ENCODE data around the gene CDK8.

CDK8 gene

GRCh38 chr13:26382835-26383234, 128.9 kb downstream of the CDK8 start:
- no peak for DNase-seq (ENCODE audit: low read depth in 2 of 2)

GRCh38 chr13:26384587-26384986, 130.7 kb downstream of the CDK8 start:
- DNase-seq (ENCODE audit: low read depth in 2 of 2): no peak

GRCh38 chr13:26386026-26386425, 132.1 kb downstream of the CDK8 start:
- no peak for DNase-seq (ENCODE audit: low read depth in 2 of 2)

GRCh38 chr13:26390203-26390602, 136.3 kb downstream of the CDK8 start:
- no peak for DNase-seq (ENCODE audit: low read depth in 2 of 2)

GRCh38 chr13:26400545-26400944, 146.6 kb downstream of the CDK8 start:
- no peak for DNase-seq (ENCODE audit: low read depth in 2 of 2)

GRCh38 chr13:26401069-26401468, 147.1 kb downstream of the CDK8 start:
- DNase-seq (ENCODE audit: low read depth in 2 of 2): no peak

- no peak for DNase-seq (ENCODE audit: low read depth in 2 of 2)
These were observed 147.7 kb downstream of the CDK8 start for GRCh38 chr13:26401578-26402021.

GRCh38 chr13:26406791-26407190, 152.9 kb downstream of the CDK8 start:
- DNase-seq (ENCODE audit: low read depth in 2 of 2): no peak

GRCh38 chr13:26411206-26411605, 157.3 kb downstream of the CDK8 start:
- DNase-seq (ENCODE audit: low read depth in 2 of 2): no peak

GRCh38 chr13:26412263-26412662, 158.3 kb downstream of the CDK8 start:
- DNase-seq (ENCODE audit: low read depth in 2 of 2): no peak

- no peak for DNase-seq (ENCODE audit: low read depth in 2 of 2)
These were observed 159.2 kb downstream of the CDK8 start for GRCh38 chr13:26412936-26413716.

- DNase-seq (ENCODE audit: low read depth in 2 of 2): no peak
These were observed 166.5 kb downstream of the CDK8 start for GRCh38 chr13:26420282-26420960.

GRCh38 chr13:26422036-26422435, 168.1 kb downstream of the CDK8 start:
- DNase-seq (ENCODE audit: low read depth in 2 of 2): no peak

- DNase-seq (ENCODE audit: low read depth in 2 of 2): no peak
These were observed 169.7 kb downstream of the CDK8 start for GRCh38 chr13:26423629-26424028.

- no peak for DNase-seq (ENCODE audit: low read depth in 2 of 2)
These were observed 170.3 kb downstream of the CDK8 start for GRCh38 chr13:26424181-26424580.

- DNase-seq (ENCODE audit: low read depth in 2 of 2): no peak
These were observed 171.8 kb downstream of the CDK8 start for GRCh38 chr13:26425443-26426358.

GRCh38 chr13:26433776-26434175, 179.8 kb downstream of the CDK8 start:
- DNase-seq (ENCODE audit: low read depth in 2 of 2): no peak

- DNase-seq (ENCODE audit: low read depth in 2 of 2): no peak
These were observed 181.2 kb downstream of the CDK8 start for GRCh38 chr13:26435171-26435570.

GRCh38 chr13:26435646-26436045, 181.7 kb downstream of the CDK8 start:
- DNase-seq (ENCODE audit: low read depth in 2 of 2): no peak

GRCh38 chr13:26436914-26437313, 183.0 kb downstream of the CDK8 start:
- DNase-seq (ENCODE audit: low read depth in 2 of 2): no peak

- no peak for DNase-seq (ENCODE audit: low read depth in 2 of 2)
These were observed 186.2 kb downstream of the CDK8 start for GRCh38 chr13:26440111-26440510.

GRCh38 chr13:26441476-26441875, 187.5 kb downstream of the CDK8 start:
- DNase-seq (ENCODE audit: low read depth in 2 of 2): no peak
